ENCODE measurements around the gene DMAC2L. TPM values are rescaled to one million over a fixed set of nuclear protein-coding genes. Genes with fewer than 3 reads are reported as not detected.

Gene DMAC2L
- total RNA-seq, 4 donors from 2014 or later, result 7.5 to 23.1 (median 20.4) TPM

GRCh38 chr14:50340963-50341362 is 28.8 kb downstream of the DMAC2L start:
- H3K4me1 ChIP-seq, result peaks cover 0 to 50% (median 21%) of the 10 kb centered on the region in 4 donors
- peak overlapping the region in 1 of 4 donors; percentile 65 for H3K27ac ChIP-seq
- WGBS, 2 donors, result 88 to 89% methylated on average over 9 of the region's 9 CpGs

DNA sequence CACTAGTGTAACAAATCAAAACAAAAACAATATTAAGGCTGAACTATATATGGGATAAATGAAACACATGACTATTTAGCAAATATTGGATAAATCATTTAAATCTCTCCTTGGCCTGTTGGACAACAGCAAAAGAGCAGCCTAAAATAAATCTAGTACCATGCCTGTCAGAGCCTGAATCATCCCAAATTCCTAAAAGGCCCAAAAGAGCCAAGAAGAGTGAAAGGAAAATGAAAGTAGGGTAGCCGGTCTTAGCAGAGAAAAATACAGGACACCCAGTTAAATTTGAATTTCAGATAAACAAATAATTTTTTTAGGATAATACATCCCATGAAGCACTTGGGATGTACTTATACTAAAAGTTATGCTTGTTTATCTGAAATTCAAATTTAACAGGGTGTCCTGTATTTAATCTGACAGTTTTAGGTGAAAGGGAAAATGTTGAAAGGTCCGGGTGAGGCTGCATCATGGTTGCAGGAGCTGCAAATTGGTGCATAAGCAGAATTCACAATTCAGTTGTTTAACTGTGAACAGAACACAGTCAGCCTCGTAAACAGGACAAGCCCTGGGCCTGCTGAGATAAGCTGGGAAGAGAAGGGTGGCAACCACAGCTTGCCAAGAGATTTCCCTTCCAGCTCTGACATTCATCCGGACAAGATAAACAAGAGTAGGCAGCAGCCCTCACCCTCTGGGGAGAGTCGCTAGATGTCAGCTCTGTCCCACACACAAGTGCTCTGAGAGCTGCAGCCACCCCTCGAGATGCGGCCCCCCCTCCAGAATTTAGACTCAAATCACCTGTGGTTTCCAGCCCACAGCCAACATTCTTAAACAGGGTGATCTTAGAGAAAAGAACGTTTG is 30.3 kb downstream of the DMAC2L start:
- H3K9me3 ChIP-seq, result no peaks in the 10 kb centered on the region
- H3K4me1 ChIP-seq, result peaks cover 0 to 48% (median 18%) of the 10 kb centered on the region in 4 donors
- H3K27ac ChIP-seq, result peak overlapping the region; percentile 45 to 71 (median 62)
- H3K27me3 ChIP-seq, result no peaks in the 10 kb centered on the region
- TF ChIP-seq CTCF (IDR thresholded peaks at IDR 0.05) (peak in 4 of 5 experiments; percentile 13 to 29 (median 19)), POLR2A (IDR thresholded peaks at IDR 0.05) (no peak), EP300 (IDR thresholded peaks at IDR 0.05) (peak in 1 of 2 donors; percentile 36)
- H3K36me3 ChIP-seq, result peaks cover 0 to 7% (median 0%) of the 10 kb centered on the region in 3 donors
- H3K4me3 ChIP-seq, result peak overlapping the region; percentile 5 to 36 (median 20)
- 6% methylated on average over 8 of the region's 8 CpGs for WGBS, 2 donors
- peak; percentile 59 to 61 for DNase-seq (ENCODE audit: low spot score in 2 of 2)

More at GRCh38 chr14:50340963-50341362, 28.8 kb downstream of the DMAC2L start:
- H3K36me3 ChIP-seq, result peaks cover 0 to 7% (median 0%) of the 10 kb centered on the region in 3 donors
- no peak for TF ChIP-seq CTCF (IDR thresholded peaks at IDR 0.05)
- TF ChIP-seq EP300 (IDR thresholded peaks at IDR 0.05), result no peak
- TF ChIP-seq POLR2A (IDR thresholded peaks at IDR 0.05), result no peak
- H3K9me3 ChIP-seq, result no peaks in the 10 kb centered on the region
- H3K4me3 ChIP-seq, result no peak overlapping the region
- DNase-seq (ENCODE audit: low spot score in 2 of 2), result no peak
- H3K27me3 ChIP-seq, result no peaks in the 10 kb centered on the region

- 69 to 85% methylated on average over 1 of the region's 1 CpG for WGBS, 2 donors
- no peaks in the 10 kb centered on the region for H3K9me3 ChIP-seq
- no peak overlapping the region for H3K4me3 ChIP-seq
- no peaks in the 10 kb centered on the region for H3K27me3 ChIP-seq
- H3K4me1 ChIP-seq, result peaks cover 0 to 53% (median 19%) of the 10 kb centered on the region in 4 donors
- no peak for TF ChIP-seq EP300 (IDR thresholded peaks at IDR 0.05)
- no peak for TF ChIP-seq CTCF (IDR thresholded peaks at IDR 0.05)
- TF ChIP-seq POLR2A (IDR thresholded peaks at IDR 0.05), result no peak
- H3K27ac ChIP-seq, result peak overlapping the region in 2 of 4 donors; percentile 65 to 71
- DNase-seq (ENCODE audit: low spot score in 2 of 2), result no peak
- peaks cover 0 to 7% (median 0%) of the 10 kb centered on the region in 3 donors for H3K36me3 ChIP-seq
These were observed 31.3 kb downstream of the DMAC2L start for GRCh38 chr14:50343434-50343833.

GRCh38 chr14:50344116-50344775 is 32.1 kb downstream of the DMAC2L start:
- Histone ChIP-seq H3K4me3 (no peak overlapping the region), H3K27me3 (no peaks in the 10 kb centered on the region), H3K27ac (peak overlapping the region in 2 of 4 donors; percentile 27 to 76), H3K9me3 (no peaks in the 10 kb centered on the region), H3K36me3 (no peaks in the 10 kb centered on the region), H3K4me1 (peaks cover 0 to 53% (median 19%) of the 10 kb centered on the region in 4 donors)
- DNase-seq (ENCODE audit: low spot score in 2 of 2), result no peak
- no peak for TF ChIP-seq EP300 (IDR thresholded peaks at IDR 0.05)
- no peak for TF ChIP-seq CTCF (IDR thresholded peaks at IDR 0.05)
- no peak for TF ChIP-seq POLR2A (IDR thresholded peaks at IDR 0.05)
- WGBS, 2 donors, result 97% methylated on average over 7 of the region's 7 CpGs

All from tibial nerve (tissue), 4 donors.